RPMI8226 (cell line): ENCODE results near the gene POU2F3.

Experiments used
- DNase-seq: peaks from one replicate; pipeline ENCODE4 v3.0.0-alpha.2; 2015

The POU2F3 gene

DNA sequence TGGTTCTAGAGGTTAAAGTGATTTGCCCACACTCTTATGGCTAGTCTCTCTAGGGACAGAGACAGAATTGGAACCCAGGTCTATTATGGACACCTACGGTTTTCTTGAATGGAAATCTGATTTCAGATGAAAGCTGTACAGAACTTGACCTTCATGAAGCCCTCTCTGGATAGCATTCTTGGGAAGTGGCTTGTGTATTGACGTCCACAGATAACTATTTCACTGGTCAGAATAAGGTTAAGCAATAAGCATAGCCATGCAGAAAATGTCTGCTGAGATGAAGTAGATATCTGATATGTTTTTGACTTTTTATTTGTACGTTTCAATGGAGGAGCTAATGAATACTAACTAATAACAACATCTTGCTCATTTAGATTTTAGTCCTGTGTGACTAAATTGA, 86.3 kb downstream of the POU2F3 start:
- no peak for DNase-seq

DNA sequence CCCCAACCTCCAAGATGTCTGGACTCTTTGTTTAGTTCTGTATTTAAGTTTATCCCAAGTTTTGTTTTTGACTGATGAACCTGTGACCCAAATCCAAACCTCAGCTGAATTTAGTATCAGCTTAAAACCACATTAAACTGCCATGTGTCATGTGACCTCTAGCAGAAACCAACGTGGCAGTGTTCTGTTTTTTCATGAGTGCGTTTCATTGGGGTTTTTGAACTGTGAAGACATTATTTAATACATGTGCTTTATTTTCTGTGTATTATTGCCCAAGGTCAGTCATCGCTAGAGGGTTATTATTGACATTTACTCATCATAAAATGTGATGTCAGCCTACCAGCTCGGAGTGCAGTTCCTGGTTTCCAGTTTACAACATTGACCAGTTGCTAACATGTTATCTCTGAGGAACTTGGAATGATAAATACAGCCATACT, 86.9 kb downstream of the POU2F3 start:
- DNase-seq: no peak

- DNase-seq: no peak
These were observed 87.4 kb downstream of the POU2F3 start for GRCh38 chr11:120327311-120327710.

GRCh38 chr11:120329556-120329955, 89.6 kb downstream of the POU2F3 start:
- no peak for DNase-seq

- DNase-seq: no peak
These were observed 90.1 kb downstream of the POU2F3 start for GRCh38 chr11:120330045-120330444.

DNA sequence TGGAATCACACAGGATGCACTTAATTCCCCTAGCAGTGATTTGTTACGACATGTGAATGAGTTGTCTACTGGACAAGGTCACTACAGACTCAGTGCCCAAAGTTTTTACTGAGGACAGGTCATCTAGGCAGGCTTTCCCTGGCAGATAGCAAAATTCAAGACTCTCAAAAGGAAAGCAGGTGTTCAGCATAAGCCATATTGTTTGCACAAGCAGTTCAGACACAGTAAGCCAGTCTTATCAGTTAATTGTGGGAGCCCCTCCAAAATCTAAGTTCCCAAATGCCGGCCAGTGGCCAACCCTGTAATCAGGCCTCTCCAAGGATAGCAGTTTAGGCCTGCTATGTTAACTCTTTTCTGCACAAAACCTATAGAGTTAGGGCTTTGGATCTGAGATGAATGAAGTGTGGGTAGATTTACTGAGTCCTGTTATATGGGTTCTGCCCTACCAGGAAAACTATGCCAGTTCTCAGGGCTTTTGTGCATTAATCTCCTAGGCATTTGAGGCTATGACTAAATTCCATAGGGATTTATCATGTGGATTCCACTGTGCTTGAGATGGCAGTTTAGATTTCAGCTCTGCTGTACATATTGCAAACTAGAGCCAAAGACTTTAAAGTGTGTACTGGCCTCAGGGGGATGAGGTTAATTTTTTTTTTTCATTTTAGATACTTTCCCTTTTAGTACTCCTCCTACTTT, 91.5 kb downstream of the POU2F3 start:
- no peak for DNase-seq

GRCh38 chr11:120332822-120333716, 93.1 kb downstream of the POU2F3 start:
- peak; percentile 13 for DNase-seq

GRCh38 chr11:120333801-120334200, 93.9 kb downstream of the POU2F3 start:
- no peak for DNase-seq

- DNase-seq: no peak
These were observed 94.4 kb downstream of the POU2F3 start for GRCh38 chr11:120334332-120334731.

DNA sequence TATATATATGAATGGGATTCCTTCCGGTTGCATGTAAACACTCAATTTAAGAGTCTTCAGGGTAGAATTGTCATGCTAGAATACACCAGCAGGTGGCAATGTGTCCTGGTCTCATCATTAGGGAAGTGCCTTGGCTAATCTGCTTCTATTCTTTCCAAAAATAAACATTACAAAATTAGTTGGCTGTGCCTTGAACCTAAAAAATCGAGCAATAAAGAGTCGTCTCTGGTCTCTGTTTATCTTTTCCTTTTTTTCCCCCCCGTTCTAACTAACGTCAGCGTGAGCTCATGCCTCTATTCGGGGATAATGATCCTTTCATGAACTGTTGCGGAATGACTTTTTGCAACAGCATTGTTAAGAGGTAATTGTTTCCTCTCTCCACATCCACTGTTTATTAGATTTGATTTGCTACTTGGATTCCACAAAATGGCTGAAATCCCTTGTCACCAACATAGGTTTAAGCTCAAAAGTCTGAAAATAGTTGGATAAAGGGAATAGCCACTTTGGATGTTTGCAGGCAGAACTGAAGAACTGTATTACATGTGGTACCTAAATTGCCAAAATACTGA, 95.0 kb downstream of the POU2F3 start:
- peak; percentile 67 for DNase-seq

DNA sequence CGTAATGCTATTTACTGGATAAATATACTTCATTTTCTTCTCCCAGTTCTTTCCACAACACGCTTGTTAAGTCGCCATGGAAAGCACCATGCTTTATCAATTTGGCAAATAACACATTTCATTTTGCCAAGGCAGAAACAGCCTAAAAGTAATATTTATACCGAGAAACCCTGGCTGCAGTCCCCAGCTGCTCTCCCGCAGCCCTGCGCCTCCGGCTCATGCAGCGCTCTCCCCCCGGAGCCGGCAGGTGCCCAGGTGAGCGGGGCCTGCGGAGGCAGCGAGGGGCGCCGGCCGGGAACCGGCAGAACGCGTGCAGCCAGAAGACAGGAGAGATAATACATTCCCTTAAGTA, 95.6 kb downstream of the POU2F3 start:
- peak; percentile 54 for DNase-seq

DNA sequence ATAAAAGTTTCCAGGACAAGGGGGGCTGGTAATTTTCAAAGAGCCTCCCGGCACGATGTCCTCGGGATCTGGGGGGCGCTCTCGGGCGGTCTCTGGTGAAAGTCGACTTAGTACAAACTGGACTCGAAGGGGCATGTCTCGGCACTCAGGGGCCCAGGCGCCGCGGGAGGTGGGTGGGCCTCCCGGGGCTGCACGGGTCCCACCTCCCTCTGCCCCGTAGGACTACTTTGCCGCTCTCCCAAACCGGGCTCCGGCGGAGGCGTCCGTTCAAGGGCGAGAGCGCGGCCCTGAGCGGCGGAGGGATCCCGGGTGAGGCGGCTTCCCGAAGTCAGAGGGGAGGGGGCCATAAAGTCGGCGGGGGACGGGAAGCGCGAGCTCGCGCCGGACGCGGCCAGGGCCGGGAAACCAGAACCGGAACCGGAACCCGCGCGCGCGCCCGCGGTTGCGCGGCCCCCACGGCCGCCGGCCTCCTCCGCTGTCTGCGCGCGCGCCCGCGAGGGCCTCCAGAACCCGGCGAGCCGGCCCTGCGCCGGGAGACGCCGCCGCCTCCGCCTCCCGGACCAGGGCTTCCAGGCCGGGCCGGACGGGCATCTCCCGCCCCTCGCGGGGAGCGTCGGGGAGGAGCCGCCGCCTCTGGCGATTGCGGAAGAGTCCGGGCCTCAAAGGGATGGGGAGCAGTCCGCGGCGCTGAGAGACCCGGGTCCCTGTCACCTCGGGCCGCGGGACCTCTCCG, 96.1 kb downstream of the POU2F3 start, which contains the start of gene ARHGEF12:
TSS of gene ARHGEF12 (plus strand) at position 506 of the 733 bp plus-strand sequence. CDS start 831 bp downstream, outside the sequence.
- DNase-seq: peak; percentile 88

GRCh38 chr11:120336641-120337354, 96.9 kb downstream of the POU2F3 start:
- DNase-seq: peak; percentile 32

DNA sequence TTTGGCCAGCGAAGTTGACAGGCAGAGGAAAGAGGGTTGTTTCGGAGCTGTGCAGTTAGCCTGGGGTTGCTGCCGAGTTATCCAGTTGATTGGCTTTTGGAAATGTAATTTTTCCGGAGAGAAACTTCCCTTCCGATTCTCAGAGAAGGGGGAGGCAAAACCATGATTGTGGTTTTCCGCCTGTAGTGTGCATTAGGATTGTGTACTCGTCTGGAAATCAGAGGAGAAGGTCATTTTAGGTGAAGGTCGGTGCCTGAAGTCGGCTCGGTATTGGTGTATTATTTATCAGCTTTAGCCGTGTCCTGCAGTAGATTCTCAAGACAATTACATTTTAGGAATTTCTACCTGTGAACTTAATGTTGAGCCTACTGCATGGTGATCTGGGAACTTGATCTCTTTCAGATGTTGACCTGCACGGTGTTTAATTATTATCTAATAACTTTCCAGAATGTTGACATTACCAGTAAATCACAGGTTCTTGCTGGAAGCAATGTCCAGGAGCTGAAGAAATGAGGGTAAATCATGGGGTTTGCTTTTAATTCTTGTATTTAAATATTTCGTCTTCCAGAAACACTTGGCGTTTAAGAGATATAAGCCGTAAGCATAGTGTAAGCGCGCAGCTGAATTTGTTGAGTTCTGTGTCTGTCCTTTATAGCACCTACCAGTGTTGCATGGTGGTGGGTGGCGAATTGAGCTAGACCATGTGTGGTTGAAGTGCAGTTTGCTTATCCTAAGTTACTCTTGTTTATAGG, 97.6 kb downstream of the POU2F3 start:
- DNase-seq: peak; percentile 18

GRCh38 chr11:120338107-120338933, 98.4 kb downstream of the POU2F3 start:
- no peak for DNase-seq

GRCh38 chr11:120339394-120339890, 99.5 kb downstream of the POU2F3 start:
- peak; percentile 16 for DNase-seq

GRCh38 chr11:120340529-120340928, 100.6 kb downstream of the POU2F3 start:
- DNase-seq: no peak

DNA sequence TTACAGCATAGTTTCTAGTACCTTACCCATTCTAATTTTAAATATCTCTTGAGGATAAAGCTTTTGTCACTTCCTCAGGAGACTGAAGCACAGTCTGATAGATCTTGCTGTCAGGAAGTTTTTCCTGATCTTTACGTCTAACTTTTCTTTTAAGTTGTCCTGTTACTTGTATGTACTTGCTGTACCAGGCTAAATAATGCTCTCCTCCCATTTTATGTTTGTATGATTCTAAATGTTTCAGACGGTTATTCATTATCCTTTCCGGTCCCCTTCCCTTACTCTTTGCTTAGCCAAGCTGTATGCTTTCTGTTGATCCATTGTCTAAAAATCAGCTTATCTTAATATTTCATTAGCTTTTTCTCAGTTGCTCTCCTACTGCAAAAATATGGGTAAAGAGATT, 102.3 kb downstream of the POU2F3 start:
- no peak for DNase-seq

DNA sequence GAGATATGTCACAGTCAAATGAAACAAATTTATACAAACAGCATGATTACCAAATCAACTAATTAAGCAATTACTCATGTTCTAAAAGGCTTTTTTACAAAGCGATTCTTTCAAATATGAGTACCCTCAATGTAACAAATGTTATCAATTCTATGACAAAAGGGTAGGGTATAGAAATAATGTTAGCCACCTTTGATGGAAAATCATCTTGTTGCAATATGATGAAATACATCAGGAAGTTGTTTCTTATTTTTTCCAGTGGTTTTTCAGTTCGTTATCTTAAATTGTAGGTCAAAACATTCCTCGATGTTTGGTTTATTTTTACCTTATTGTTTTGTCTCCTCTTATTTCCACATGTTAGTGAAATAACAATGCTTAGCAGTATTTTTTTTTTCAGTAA, 102.7 kb downstream of the POU2F3 start:
- DNase-seq: no peak

DNA sequence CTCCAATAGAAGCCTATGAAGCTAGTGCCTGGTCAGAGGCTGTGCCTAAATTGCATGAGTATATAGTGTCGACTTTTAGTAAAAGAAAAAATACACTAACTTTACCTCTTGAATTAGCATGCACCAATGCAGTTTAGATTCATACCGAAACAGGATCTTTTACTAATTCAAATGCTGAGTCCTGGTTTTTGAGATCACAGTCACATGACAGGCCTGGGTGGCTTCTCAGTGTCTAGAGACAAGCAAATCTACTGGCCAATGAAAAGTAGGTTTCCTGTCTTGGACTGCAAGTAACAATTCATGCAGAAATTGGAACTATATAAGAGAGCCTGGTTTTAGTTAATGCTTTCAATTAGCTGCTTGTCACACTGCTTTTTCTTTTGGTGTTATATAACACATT, 103.5 kb downstream of the POU2F3 start:
- DNase-seq: peak; percentile 23
